T47D (cell line): Measurements from ENCODE around the gene KATNB1.

Experiments
- DNase-seq, 2 experiments: peaks; one replicate each; pipeline versions ENCODE4 v3.0.0 to v3.0.0-alpha.2; 2011 to 2012; ENCODE audit warnings: low read depth in 1 of 2, low spot score in 1 of 2
- JUND ChIP-seq: IDR thresholded peaks from 2 replicates; pipeline ENCODE4 v1.6.1; 2012; ENCODE audit warnings: low read depth
- in situ Hi-C: cut with HindIII; loops from 2 replicates; pipeline ENCODE4 v1.10.0; 2016; ENCODE audit warnings: low sequenced_read_pairs, low pct_unique_long_range_greater_than_20kb

Gene KATNB1

DNA sequence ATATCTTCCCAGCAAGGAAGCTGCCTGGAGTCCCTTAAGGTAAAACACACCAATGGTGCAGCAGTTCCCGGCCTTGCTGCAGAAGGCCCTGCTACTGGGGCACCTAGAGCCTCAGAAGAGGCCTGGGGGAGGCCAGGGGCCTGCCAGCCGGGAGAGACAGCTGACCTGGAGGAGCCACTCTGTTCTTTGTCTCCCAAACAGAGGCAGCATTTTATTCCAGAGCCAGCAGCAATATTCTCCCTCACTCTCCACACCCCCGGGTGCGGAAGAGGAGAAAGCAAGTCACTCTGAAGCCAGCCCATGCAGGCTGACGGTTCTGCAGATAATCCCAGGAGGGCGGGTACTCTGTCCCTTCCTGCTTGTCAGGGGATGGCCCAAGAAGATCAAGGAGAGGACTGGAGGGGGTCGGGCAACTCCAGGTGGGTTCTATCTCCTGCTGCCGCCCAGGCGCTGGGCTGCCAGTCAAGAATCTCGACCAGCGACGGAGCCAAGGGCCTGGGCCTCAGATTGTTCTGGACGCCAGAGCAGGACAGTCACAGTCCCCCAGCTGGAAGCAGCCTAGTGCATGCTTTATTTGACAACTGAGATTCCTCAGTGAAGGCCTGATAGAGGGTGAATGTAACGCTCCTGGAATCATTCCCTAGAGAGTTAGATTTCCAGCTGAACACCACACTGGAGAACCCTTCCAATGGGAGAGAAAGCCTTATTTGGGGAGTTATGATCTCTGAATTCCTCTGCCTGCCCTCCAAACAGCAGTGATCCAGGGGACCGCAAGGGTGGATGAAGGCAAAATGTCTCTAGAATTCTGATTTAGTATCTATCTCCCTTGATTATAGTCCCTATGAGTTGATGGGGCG lies 67.8 kb downstream of the KATNB1 start:
- in situ Hi-C loops, result no loop called here
- no peak for TF ChIP-seq JUND
- no peak for DNase-seq

DNA sequence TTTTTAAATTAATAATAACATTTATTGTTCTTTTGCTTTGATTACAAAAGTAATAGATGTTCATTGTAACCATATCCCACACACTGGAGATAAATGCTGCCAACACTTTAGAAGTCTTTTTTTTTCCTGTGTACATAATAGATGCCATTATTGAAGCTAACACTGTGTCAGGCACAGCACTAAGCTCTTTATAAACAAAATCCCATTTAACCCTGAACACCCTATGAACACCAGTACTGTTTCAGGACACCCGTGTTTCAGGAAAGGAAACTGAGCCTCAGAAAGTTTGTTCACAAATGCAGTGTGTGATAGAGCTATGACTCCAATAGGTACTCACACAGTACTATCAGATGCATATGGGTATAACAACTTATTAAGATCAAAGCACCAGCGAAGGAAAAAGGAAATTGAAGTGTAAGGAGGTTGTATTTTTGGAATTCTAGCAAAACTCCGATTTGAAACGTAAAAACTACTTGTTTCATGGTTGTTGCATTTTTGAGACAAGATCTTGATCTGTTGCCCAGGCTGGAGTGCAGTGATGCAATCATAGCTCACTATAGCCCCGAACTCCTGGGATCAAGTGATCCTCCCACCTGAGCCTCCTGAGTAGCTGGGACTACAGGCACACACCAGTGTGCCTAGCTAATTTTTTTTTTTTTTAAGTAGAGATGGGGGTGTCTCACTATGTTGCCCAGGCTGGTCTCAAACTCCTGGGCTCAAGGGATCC lies 68.7 kb downstream of the KATNB1 start:
- in situ Hi-C loops, result no loop called here
- DNase-seq, result no peak
- TF ChIP-seq JUND, result no peak

GRCh38 chr16:57805176-57805575 lies 69.6 kb downstream of the KATNB1 start:
- TF ChIP-seq JUND, result no peak
- in situ Hi-C loops, result no loop called here
- no peak for DNase-seq
